Glutamatergic neuron (in vitro differentiated cells): Measurements from ENCODE around the gene RAB35. TPM values are rescaled to one million over a fixed set of nuclear protein-coding genes. Genes with fewer than 3 reads are reported as not detected.

Source experiments
- DNase-seq: peaks from one replicate; pipeline ENCODE4 v3.0.0; 2022
- H3K27ac Mint-ChIP-seq: one replicate; pipeline ENCODE4 v1.8.0; 2020; ENCODE audit warnings: mild to moderate bottlenecking, mixed read lengths, inconsistent platforms; ENCODE audit not compliant: unreplicated experiment
- H3K27me3 Mint-ChIP-seq: one replicate; pipeline ENCODE4 v1.8.0; 2020; ENCODE audit warnings: mild to moderate bottlenecking, moderate library complexity, mixed read lengths, inconsistent platforms; ENCODE audit not compliant: unreplicated experiment
- H3K36me3 Mint-ChIP-seq: one replicate; pipeline ENCODE4 v1.8.0; 2020; ENCODE audit warnings: mild to moderate bottlenecking, mixed read lengths, inconsistent platforms; ENCODE audit not compliant: unreplicated experiment
- H3K4me1 Mint-ChIP-seq: one replicate; pipeline ENCODE4 v1.8.0; 2020; ENCODE audit warnings: mild to moderate bottlenecking, low read depth, mixed read lengths, inconsistent platforms; ENCODE audit not compliant: unreplicated experiment
- H3K4me3 Mint-ChIP-seq: one replicate; pipeline ENCODE4 v1.8.0; 2020; ENCODE audit warnings: mild to moderate bottlenecking, mixed read lengths, inconsistent platforms; ENCODE audit not compliant: unreplicated experiment
- H3K9me3 Mint-ChIP-seq: one replicate; pipeline ENCODE4 v1.8.0; 2020; ENCODE audit warnings: mild to moderate bottlenecking, moderate library complexity, mixed read lengths, inconsistent platforms; ENCODE audit not compliant: unreplicated experiment
- CTCF ChIP-seq: fragments of 200-600 bp; sonication (generic); IDR thresholded peaks from one replicate; pipeline ENCODE4 v1.5.0; 2021; ENCODE audit not compliant: partially characterized antibody, unreplicated experiment
- total RNA-seq: library from RNA; stranded (reverse); fragmentation: NEBNext Ultra II Directional; extraction: Animal tissue kit (Norgen Biotek cat#: 25700); gene quantifications from one replicate; pipeline ENCODE4 v1.2.1, GENCODE V29; 2021; ENCODE audit not compliant: unreplicated experiment

The RAB35 gene
- total RNA-seq, 1 donor from 2014 or later: 57.2 TPM

DNA sequence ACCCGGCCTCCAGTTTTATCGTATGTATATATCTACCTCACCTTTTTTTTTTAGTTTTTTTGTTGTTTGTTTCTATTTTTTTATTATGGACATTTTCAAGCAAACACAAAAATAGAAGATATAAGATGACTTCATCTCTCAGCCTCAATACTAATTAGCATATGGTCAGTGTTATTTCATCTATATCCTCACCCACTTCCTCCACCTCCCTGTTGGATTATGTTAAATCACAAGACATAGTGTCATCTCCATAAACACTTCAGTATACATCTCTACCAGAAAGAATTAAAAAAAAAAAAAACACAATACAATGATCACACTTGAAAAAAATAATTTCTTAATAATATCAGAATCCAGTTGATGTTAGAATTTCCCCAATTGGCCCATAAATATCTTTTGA is 34.9 kb downstream of the RAB35 start:
- DNase-seq: no peak
- TF ChIP-seq CTCF: no peak
- Mint-ChIP-seq H3K36me3 (no peaks in the 10 kb centered on the region), H3K4me1 (peaks cover 17% of the 10 kb centered on the region), H3K9me3 (peaks cover 2% of the 10 kb centered on the region), H3K4me3 (no peak overlapping the region), H3K27me3 (peaks cover 7% of the 10 kb centered on the region), H3K27ac (no peak overlapping the region)

DNA sequence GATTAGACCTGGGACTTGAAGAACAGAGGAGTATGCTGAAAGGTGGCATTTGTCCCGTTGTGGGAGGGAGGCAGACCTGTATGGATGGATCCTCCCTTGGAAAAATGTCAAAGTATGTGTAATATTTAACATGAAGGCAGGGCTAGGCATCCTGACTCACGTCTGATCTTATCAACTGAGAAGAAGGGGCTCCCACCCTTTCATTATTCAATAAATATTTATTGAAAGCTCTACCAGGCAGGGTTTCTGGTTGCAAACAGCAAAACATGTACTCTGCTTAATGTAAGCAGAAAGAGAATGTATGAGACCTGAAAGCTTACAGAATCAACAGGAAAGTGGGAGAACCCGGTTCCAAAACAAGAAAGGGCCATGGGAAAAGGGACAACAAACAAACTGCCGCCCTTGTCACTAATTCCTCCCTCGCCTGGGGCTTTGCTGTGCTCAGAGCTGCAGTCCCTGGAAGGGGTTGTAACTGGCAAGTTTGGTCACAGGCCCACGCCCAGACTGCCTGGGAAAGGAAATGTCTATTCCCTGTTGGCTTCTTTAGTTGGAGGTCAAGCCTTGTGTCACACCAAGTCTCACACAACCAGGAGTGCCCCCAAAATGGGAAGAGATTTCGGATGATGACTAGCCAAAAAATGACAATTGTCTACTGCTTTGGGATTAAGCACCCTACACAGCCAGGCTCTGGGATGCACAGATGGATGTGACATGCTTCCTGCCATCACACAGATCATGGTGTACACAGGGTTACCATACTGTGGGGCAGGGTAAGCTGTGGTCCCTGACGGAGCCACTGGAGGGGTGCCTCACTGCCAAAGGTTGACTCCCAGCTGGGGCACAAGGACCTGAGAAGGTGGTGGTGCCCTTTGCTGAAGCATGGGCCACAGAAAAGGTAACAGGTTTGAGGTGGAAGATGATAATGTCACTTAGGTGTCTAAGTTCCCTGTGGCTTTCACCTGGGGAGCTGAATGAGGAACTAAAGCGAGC is 36.8 kb downstream of the RAB35 start:
- H3K27ac Mint-ChIP-seq: no peak overlapping the region
- no peaks in the 10 kb centered on the region for H3K36me3 Mint-ChIP-seq
- H3K9me3 Mint-ChIP-seq: peaks cover 2% of the 10 kb centered on the region
- no peak overlapping the region for H3K4me3 Mint-ChIP-seq
- H3K27me3 Mint-ChIP-seq: peaks cover 2% of the 10 kb centered on the region
- no peak for DNase-seq
- TF ChIP-seq CTCF: no peak
- peaks cover 8% of the 10 kb centered on the region for H3K4me1 Mint-ChIP-seq

- H3K4me1 Mint-ChIP-seq: peaks cover 8% of the 10 kb centered on the region
- TF ChIP-seq CTCF: no peak
- peaks cover 2% of the 10 kb centered on the region for H3K9me3 Mint-ChIP-seq
- H3K27ac Mint-ChIP-seq: no peak overlapping the region
- DNase-seq: no peak
- peaks cover 2% of the 10 kb centered on the region for H3K27me3 Mint-ChIP-seq
- H3K36me3 Mint-ChIP-seq: no peaks in the 10 kb centered on the region
- no peak overlapping the region for H3K4me3 Mint-ChIP-seq
These were observed 37.7 kb downstream of the RAB35 start for GRCh38 chr12:120078868-120079267.

DNA sequence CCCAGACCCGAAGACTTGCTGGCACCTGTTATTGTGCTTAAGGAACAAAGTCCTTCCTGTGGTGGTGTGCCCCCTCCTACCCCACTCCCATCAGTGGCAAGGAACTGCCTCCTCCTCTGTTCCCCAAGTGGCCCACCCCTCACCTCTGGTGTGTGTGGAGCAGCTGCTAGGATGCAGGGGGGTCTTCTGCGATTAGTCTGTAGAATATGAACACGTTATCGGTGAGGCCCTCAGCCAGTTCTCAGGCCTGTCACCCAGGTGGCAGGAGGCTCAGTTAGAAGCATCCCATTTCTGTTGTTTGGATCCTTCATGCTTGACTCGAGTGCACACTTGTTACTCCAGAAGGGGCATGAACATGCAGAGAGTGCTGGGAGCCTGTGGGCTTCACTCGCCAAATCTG is 39.3 kb downstream of the RAB35 start:
- H3K36me3 Mint-ChIP-seq: peaks cover 5% of the 10 kb centered on the region
- TF ChIP-seq CTCF: no peak
- peaks cover 2% of the 10 kb centered on the region for H3K27me3 Mint-ChIP-seq
- H3K27ac Mint-ChIP-seq: no peak overlapping the region
- no peaks in the 10 kb centered on the region for H3K9me3 Mint-ChIP-seq
- H3K4me1 Mint-ChIP-seq: peaks cover 8% of the 10 kb centered on the region
- H3K4me3 Mint-ChIP-seq: no peak overlapping the region
- no peak for DNase-seq

- Mint-ChIP-seq H3K9me3 (no peaks in the 10 kb centered on the region), H3K36me3 (peaks cover 5% of the 10 kb centered on the region), H3K4me3 (no peak overlapping the region), H3K27ac (no peak overlapping the region), H3K27me3 (peaks cover 2% of the 10 kb centered on the region), H3K4me1 (peaks cover 8% of the 10 kb centered on the region)
- no peak for TF ChIP-seq CTCF
- DNase-seq: no peak
These were observed 39.9 kb downstream of the RAB35 start for GRCh38 chr12:120076651-120077050.
